Dedifferentiated amniotic fluid mesenchymal stem cell (primary cell): ENCODE results near the gene ABCA5.
"Not testable (repeated sequence)": the region's sequence is repeated elsewhere in the genome, so short reads cannot be mapped to it uniquely, and the experiment has no call there.

Experiments used
- DNase-seq: peaks from one replicate; pipeline ENCODE4 v3.0.0-alpha.2; 2016; ENCODE audit errors: extremely low spot score

ABCA5 gene

DNA sequence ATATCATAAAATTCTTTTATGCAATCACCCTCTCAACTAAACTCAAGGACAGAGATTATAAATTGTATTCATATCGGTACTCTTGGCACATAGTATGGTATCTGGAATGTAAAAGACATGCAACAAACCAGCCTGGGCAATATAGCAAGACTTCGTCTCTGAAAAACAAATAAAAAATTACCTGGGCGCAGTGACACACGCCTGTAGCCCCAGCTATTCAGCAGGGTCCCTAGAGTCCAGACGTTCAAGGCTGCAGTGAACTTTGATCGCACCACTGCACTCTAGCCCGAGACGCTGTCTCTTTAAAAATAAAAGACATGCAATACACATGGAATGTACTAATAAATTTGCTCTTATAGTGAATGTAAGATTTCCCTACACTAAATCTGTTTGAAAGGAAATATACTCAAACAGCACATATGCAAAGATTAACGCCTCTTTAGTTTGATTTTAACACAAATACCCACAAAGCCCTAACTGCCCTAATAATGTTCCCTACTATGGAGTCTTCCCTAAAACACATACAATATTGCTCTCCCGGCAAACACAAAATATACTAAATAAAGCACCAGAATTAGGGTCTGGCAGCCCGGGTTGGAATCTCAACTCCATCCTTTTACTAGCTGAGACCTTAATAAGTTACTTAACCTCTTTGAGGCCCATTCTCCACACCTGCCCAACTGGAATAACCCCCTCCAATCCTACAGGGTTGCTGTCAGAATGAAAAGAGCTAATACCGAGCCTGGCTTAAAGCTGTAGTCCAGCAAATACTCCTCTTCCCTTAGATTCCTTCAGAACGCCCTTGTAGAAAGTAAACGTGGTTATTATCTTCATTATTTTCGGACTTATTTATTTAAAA, 1.2 kb downstream of the ABCA5 start:
- DNase-seq, result no peak

DNA sequence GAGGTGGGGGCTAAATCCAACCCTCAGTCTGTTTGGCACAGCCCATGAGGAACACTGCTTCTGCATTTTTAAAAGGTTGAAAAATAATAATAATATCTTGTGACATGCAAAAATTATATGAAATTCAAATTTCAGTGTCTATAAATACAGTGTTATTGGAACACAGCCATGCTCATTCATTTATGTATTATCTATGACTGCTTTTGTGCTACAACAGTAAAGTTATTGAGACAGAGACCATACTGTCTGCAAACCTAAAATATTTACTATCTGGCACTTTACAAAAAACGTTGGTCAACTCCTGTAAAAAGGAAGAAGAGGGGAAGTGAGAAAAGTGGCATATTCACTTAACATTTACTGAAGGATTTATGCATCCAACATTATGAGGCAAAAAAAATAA, 3.1 kb downstream of the ABCA5 start:
- no peak for DNase-seq

DNA sequence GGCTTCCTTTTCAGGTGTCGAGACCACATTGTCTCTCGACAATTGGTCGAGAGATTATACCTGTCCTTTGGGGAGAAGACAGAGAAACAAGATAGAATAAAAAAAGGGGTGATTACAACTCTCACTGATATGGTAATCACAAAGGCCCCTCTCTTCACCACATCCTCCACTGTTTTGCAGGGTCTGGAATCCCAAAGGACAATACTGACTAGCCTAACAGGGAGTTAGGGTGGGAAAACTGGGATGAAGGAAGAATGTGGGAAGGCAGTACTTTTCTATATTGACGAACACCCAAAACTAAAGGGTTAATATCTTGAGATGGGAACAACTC, 6.1 kb downstream of the ABCA5 start:
- no peak for DNase-seq

DNA sequence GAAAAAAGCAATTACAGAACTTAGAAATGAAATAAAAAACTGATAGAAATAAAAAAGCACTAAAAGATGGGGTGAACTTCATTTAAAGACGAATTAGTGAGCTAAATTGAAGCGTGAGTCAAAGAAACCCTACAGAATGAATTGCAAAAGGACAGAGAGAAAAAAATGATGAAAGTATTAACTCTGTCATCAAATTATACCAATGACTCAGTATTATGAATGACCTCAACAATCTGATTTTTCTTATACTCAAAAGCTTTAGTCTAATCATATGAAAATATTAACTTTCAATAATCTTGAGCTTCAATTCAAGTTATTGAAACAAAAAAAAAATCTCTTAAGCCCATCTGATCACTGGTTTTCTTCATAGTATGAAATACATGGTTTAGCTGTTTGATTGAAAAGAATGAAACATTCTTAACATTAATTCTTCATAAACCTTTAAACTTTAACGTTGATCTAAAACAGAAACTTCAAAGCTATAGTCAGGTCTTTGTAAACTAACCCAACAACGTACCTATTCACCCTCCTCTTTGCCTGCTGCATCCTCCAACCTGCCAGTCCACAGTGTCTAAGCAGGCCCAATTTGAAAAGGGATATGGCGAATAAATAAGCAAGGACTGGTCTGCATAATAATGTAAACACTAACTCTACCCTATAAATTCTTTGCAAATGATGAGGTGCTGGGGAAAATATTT, 6.6 kb downstream of the ABCA5 start:
- DNase-seq, result no peak

DNA sequence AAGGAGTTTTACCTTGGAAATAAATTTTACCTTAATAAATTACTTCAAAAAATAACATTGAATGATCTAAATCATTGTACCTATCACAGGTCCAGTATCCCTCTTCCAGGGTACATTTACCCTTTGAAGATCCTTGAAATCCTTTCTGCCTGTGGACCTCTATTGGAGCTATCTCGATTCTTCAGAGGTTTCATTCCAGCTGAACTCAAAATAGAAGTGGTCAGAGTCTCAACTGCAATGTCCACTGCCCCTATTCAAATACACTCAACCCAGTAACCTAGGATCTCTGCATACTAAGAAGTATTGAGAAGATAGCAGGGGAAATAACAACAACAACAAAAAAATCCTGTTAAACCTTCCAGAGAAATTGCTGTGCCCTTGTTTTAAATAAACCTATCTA, 9.3 kb downstream of the ABCA5 start:
- DNase-seq, result no peak

DNA sequence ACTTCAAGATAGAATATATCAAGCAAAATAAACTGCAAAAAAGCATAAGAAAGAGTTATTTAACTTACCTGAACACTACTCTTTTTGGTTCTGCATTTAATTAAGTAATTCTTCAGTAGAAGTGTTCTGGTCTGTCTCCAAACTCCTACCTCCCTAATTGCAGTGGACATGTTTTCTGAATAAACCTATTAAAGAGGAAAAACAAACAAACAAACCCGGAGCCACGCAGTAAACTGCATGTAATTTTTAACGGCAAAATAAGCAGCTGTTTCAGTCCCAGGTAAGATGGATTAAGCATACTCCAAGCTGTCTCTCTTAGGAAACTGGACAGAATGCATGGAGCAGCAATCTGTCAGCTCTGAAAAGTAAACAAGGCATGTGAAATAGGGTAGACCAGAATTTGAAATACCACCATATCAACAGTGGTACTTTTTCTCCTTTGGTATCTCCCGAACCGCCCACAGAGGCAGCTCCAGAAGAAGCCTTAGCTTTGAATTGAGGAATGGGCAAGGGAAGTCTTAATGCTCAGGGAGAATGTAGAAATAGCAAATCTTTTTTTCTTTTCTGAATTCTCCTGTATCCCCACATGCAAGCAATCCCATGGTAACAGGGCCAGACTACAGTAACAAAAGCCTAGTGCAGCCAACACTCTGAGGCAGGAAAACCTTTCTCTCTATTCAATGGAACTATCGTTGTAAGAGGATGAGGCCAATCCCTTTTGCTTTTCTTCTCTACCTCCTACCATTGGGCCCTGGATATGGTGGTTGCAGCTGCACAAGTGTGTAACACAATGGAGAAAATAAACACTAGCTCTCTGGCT, 12.5 kb downstream of the ABCA5 start:
- no peak for DNase-seq

DNA sequence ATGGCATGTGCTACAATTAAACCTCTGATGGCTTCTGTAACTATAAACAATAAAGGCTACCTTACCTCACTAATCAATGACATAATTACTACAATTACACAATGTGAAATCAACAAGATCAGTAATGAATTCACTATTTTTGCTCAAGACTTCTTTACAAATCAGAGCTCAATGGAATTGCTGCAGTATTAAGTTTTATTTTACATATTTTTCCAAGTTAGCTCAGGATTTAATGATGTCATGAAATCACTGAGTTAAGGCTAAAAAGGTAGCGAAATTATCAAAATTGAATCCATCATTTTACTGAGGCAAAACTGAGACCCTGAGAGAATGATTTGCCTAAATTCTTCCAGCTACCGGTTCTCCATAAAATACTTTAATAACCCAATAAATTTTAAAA, 21.8 kb downstream of the ABCA5 start:
- no peak for DNase-seq

DNA sequence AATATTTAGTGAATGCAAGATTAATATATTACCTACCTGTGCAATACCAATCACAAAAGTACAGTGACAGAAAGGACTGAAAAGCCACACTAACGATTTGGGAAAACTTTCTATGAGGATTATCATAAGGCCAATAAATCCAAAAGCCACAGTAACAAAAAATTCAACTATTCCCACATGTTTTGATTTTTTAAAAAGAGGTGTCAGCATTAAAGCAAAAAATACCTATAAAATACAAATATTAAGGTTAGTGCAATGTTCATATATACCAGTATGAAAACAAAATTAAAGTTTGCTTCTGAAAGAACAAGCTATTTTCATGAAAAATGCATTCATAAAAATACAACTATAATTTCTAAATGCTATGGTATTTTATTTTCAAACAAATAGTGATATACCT, 24.3 kb downstream of the ABCA5 start:
- DNase-seq, result no peak

DNA sequence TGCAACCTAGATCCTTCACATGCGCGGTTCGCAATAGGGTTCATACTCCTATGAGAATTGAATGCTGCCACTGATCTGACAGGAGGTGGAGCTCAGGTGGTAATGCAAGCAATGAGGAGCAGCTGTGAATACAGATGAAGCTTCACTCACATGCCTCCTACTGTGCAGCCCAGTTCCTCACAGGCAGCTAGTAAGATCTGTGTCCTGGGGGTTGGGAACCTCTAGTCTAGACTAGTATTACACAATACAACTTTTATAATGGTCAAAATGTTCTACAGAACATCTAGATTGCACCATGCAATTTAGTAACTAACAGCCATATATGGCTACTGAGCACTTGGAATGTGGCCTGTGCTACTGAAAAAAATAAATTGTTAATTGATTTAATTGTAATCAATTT, 26.7 kb downstream of the ABCA5 start:
- DNase-seq, result no peak

DNA sequence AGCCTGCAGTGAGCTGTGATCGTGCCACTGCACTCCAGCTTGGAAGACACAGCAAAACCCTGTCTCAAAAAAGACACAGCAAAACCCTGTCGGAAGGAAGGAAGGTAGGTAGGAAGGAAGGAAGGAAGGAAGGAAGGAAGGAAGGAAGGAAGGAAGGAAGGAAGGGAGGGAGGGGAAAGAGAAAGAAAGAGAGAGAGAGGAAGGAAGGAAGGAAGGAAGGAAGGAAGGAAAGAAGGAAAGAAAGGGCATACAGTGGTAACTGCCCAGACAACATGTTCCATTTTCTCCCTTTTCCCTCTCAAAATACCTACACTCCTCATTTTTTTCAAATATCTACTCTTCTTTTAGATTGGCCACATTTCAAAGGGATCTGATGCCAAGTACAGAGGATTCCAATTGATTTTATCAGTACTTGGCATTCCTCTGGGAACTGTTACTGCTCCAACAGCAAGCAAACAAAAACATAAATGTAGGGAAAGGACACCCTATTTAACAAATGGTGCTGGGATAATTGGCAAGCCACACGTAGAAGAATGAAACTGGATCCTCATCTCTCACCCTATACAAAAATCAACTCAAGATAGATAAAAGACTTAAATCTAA, 28.7 kb downstream of the ABCA5 start:
- DNase-seq, result not testable (repeated sequence)

DNA sequence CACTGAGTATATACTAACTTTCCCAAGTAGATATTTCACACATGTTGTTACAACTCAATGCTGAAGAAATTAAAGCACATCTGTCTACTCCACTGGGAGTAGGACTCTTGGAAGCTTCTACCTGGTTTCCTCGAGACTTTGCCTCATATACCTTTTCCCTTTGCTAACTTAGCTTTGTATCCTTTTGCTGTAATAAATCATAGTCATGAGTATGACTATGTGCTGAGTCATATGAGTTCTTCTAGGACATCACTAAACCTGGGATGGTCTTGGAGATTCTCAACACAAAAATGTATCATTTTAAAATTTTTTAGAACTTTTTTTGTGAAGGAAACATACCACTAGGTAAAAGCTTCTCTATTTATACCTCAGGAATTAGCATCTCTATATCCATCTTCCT, 39.8 kb downstream of the ABCA5 start:
- no peak for DNase-seq

DNA sequence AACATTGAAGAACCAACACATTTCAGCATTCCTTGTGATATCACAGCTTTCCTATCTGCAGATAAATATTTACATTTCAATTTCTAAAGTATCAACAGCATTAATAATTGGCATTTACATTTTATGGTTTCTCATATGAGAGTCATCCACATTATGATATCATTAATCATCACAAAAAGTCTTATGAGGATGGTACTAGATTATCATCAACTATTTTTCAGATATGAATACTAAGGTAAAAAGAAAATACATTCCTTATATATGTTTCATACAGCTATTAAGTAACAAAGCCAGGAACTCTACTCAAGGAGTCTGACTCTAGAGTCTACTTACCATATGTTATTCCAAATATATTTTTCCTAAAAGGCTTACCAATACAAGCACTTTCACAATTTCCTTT, 40.7 kb downstream of the ABCA5 start:
- DNase-seq, result no peak

DNA sequence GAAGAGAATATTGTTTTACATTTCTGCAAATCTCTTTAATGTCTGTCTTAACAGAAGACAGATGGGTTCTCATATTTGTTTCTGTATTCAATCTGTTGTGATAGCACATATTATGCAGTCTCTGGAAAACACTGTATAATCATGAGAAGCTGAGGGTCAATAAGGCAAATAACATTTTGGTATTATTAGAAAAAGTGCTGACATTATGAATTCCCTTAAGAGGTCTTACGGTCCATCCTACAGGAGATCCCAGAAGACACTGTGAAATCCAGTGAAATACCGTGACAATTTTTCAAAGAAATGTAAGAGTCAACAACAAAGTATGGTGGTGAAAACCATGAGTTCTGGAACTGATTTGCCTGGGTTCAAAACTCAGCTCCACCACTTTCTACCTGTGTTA, 42.3 kb downstream of the ABCA5 start:
- DNase-seq, result no peak

DNA sequence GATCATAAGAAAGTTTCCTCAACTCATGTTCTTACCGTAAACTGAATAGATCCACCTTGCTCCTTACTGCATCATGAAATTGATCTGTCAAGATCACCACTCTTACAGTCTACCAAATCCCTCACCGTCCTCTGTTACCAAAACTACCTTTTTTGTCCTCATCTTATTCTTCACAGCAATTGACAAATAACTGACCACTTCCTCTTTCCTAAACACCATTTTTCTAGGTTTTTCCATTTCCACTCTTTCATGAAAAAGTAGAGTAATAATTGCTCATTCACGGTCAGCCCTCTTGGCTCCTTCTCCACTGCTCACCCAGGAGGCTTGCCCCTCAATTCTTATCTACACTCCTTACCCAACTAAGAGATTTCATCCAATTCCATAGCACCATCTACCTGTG, 44.9 kb downstream of the ABCA5 start:
- DNase-seq, result no peak

DNA sequence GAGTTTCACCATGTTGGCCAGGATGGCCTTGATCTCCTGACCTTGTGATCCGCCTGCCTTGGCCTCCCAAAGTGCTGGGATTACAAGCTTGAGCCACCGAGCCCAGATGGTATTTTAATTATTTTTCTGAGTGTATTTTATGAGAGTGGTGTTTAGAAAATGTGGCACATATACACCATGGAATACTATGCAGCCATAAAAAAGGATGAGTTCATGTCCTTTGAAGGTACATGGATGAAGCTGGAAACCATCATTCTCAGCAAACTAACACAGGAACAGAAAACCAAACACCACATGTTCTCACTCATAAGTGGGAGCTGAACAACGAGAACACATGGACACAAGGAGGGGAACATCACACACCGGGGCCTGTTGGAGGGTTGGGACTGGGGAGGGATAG, 50.7 kb downstream of the ABCA5 start:
- DNase-seq, result not testable (repeated sequence)

DNA sequence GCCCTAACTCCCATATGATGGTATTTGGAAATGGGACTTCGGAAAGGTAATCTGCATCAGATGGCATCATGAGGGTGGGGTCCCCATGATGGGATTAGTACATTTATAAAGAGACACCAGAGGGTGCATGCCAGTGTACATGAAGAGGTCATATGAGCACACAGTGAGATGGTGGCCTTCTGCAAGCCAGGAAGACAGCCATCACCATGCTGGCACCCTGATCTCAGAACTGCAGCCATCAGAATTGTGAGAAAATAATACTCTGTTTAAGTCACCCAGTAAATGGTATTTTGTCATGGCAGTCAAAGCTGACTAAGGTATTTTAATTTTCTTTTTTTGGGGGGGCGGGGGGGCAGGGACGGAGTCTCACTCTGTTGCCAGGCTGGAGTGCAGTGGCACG, 51.2 kb downstream of the ABCA5 start:
- DNase-seq, result no peak

DNA sequence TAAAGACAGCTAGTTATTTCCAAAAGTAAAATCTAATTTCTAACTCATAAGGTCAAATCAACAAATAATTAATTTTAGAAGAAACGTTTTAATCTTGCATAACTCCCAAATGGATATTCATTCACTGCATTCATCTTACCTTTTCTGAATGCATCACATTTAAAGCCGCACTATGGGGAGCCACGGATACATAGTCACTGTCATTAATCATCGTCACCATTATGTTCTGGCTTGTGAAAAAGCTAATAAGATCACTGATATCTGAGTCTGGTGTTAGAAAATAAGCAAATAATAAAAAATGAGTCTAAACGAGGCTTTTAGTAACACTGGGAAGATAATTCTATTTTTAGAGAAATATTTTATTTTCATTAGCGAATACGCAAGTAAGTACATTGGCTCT, 55.9 kb downstream of the ABCA5 start:
- no peak for DNase-seq

DNA sequence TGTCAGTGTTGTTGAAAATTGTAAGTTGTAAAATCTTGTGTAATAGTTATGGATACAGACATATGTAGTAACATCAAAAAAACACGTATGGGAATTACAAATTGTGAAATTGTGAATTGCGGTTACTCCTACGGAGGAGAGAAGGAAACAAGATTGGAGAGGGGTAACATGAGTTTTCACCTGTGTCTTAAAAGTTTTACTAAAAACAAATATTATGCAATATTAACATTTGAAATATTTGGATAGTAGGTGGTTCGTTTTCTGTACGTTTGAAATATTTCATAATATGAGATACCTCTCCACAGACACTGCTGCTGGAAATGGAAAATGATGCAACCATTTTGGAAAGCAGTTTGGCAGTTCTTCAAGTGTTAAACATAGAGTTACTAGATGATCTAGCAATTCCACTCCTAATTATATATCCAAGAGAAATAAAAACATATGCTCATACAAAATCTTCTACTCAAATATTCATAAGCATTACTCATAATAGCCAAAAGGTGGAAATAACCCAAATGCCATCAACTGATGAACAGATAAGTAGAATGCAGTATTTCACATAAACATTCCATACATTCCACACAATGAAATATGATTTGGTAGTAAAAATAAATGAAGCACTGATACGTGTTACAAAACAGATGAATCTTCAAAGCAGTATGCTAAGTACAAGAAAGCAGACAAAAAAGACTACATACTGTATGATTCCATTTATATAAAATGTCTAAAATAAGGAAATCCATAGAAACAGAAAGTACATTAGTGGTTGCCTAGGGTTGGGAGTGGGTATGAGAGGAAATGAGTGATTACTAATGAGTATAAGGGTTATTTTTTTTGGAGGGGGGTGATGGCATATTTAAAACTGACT, 57.6 kb downstream of the ABCA5 start:
- peak; percentile 76 for DNase-seq

DNA sequence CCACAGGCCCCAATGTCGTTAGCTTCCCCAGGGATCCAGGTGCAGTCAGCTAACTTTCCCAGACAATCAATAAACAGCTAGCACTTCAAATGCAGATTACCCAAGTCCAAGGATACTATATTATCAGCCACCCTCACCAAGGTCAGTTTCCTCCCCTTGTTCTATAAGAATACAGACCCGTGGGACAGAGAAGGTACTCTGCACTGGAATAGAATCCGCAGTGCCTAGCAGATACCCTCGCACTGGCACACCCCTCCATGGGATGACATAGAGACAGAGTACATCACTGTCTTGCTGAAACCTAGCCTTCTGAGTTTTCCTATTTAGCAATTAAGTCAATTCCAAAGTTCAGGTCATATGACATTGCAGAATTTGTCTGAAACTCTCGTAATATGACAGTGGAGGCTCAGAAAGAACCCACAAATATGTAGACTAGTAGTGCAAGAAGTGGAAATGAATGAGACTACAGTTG, 58.4 kb downstream of the ABCA5 start:
- no peak for DNase-seq

DNA sequence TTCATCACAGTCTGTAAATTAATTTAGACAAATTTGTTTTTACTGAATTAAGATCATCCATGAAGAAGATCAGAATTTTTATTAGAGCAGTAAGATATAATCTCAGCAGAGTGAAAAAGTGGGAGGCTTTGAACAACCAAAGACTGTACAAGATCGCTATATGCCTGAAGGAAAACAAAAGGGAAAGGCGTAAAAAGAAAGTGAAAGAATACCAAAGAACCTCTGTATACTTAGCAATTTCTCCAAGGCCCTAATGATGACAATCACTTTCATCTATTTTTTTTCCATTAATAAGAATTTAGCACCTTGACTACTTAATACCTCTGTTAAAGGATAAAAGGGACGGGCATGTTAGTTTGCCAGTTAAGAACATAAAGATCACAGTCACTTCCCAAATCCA, 59.7 kb downstream of the ABCA5 start:
- no peak for DNase-seq

DNA sequence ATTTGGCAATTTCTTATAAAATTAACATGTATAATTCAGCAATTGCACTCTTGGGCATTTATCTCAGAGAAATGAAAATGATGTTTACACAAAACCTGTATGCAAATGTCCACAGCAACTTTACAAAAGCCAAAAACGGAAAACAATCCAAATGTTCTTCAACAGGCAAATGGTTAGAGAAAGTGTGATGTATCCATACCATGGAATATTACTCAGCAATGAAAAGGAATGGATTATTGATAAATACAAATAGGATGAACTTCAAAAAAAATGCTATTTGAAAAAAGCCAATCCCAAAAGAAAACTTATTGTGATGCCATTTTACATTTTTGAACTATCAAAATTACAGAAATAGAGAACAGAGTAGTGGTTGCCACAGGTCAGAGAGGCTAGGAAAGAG, 61.1 kb downstream of the ABCA5 start:
- no peak for DNase-seq
